HG03521 (cell line): ENCODE measurements around the gene LEMD3.

Experiments used
- ATAC-seq: cut with Tn5 transposase; IDR thresholded peaks from one replicate; pipeline ENCODE4 v1.9.1; 2021; ENCODE audit warnings: mild to moderate bottlenecking, moderate library complexity; ENCODE audit not compliant: unreplicated experiment

LEMD3 gene

GRCh38 chr12:65168681-65169319 is 583 bp upstream of the LEMD3 start:
- ATAC-seq = no peak

GRCh38 chr12:65170209-65170881 is 962 bp downstream of the LEMD3 start:
- peak; percentile 32 for ATAC-seq

- no peak for ATAC-seq
Measured at GRCh38 chr12:65171073-65171472, 1.7 kb downstream of the LEMD3 start.

- no peak for ATAC-seq
Measured at GRCh38 chr12:65171870-65172269, 2.5 kb downstream of the LEMD3 start.

- no peak for ATAC-seq
Measured at GRCh38 chr12:65175385-65175784, 6.0 kb downstream of the LEMD3 start.

DNA sequence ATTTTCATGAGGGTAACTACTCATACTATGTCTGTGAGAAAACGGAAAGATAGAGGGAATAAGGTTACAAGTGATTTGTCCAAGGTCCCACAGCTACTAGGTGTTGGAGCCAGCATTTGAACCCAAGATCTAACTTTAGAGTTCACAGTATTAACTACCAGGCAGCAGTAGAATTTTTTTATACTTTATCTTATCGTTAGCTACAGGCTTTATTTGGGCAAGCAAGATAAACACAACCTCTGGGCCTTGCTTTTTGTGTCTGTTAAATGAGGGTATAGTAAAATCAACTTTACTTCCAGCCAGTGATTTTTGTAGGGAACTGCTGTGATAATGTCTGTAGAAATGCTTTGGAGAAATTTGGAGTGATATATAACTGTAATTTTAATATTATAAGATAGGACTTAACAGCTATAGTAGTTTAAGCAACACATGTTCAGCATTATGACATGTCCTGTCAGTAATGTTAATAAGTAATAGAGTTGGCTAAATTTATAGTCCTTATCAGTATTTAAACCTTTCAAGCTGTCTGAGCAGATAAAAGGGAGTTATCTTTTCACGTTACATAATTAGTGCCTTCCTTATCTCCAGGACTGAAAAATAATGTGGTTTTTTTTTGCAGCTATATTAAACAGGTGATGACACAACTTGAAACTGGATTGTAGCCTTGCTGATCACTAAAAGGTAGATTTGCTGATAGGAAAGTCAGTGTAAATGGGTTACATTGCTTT is 12.8 kb downstream of the LEMD3 start:
- ATAC-seq = no peak

DNA sequence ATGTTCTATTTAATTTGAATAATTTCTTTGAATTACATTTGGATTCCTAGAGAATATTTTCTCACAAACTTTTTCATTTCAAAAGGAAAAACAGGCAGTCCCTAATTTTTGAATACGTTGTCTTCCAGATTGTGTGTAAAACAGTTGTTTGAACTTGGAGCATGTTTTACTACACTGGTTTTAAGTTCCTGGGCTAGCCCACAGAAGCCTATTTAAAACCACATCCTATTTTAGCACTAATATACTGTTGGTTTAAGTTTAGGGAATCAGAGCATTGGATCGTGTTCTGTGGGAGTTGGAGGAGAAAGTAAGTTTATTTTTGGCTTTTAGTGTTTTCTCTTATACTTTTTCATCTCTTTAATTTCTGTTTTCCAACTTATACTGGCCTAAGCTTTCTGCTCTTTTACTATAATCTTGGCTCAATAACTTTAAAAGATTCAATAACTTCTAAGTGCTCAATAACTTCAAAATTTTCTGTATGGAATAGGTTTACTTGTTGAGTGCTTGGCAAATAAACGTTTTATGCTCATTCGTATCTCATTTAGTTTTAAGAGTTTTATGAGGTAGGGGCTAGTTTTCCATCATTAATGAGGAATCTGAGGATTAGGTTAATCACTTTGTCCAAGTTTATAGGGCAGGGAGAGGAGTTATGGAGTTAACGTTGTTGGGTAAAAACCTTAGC is 14.9 kb downstream of the LEMD3 start:
- no peak for ATAC-seq

- no peak for ATAC-seq
Measured at GRCh38 chr12:65184858-65185229, 15.5 kb downstream of the LEMD3 start.

- ATAC-seq = no peak
Measured at GRCh38 chr12:65187665-65188064, 18.3 kb downstream of the LEMD3 start.

DNA sequence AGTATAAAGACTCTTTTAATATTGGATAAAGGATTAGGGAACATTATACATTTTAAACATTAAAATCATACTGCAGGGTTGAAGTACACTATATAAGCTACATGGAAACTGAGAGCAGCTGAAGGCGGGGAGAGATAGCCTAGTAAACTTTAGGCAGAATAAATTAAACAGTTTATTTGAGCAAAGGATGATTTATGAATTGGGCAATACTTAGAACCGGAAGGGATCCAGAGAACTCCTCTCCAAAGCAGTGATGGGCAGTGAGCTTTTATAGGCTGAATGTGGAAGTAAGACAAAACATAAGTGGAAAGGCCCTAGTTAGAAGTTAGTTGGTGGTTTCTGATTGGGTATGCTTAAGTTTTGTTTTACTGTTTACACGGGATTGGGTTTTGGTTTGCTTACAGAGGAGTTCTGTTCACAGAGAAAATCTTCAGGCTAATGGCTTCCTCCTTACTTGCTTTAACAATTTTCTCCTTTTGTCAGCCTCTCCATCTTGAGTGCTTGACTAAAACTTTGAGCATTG is 18.9 kb downstream of the LEMD3 start:
- peak; percentile 33 for ATAC-seq

- peak; percentile 97 for ATAC-seq
Measured at GRCh38 chr12:65189028-65189718, 19.8 kb downstream of the LEMD3 start.

DNA sequence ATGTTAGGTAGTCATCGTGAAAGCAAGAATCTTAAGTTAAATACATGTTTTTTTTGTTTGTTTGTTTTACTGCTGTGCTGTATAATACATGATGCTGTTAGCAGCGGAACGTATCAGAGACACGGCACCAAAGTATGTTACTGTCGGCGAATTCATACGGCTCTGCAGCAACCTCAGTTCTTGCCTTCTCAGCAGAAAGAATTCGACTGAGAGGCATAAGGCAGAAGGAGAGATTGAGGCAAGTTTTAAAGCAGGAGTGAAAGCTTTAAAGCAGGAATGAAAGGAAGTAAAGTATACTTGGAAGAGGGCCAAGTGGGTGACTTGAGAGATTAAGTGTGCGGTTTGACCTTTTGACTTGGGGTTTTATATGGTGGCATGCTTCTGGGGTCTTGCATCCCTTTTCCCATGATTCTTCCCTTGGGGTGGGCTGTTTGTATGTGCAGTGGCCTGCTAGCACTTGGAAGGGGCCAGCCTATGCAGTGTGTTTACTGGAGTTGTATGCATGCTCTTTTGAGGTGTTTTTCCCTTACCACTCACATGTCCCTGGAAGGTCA is 23.7 kb downstream of the LEMD3 start:
- no peak for ATAC-seq

DNA sequence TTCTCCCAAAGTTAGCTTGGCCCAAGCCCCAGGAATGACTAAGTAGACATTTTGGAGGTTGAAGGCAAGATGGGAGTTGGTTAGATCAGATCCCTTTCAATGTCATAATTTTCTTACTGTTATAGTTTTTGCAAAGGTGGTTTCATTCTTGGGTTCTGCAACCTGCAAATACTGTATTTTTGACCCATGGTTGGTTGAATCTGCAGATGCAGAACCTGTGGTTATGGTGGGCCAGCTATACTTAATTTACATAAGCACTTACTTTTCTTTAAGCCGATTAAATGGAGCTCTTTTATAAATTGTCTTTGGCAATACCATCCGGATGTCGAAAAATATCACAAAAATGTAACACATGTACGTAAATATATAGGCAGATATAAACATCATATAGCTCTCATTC is 25.6 kb downstream of the LEMD3 start:
- no peak for ATAC-seq

DNA sequence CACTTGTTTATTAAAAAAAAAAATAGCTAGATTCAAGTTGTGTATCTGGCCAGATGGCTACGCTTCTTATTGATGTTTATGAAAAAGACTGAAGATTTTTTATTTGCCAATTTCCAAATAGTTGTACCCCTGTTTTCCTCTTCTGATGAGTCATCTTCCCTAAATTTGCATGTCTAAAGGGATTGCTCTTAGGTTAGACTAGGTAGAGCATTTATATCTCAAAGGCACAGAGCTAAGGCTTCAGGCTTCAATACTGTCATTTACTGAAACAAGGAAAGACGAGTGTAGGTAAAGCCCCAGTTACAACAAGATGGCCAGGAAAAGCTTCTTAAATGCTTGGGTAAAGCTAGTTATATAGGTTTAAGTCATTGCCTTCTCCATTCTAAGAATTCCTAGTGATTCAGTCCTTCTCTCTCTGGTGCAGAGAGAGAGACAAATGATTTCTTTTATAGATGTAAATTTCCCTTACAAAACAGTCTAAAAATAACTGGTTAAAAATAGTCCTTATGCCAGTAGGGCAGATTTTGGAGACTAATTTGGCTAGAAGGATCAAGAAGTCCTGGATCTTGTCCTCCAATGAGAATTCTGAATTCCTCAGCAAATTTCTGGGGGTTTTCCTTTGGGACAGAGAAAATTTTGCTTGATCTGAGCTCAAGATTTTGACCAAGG is 26.1 kb downstream of the LEMD3 start:
- ATAC-seq = no peak

- ATAC-seq = no peak
Measured at GRCh38 chr12:65196762-65197567, 27.6 kb downstream of the LEMD3 start.

- no peak for ATAC-seq
Measured at GRCh38 chr12:65199604-65200003, 30.2 kb downstream of the LEMD3 start.

DNA sequence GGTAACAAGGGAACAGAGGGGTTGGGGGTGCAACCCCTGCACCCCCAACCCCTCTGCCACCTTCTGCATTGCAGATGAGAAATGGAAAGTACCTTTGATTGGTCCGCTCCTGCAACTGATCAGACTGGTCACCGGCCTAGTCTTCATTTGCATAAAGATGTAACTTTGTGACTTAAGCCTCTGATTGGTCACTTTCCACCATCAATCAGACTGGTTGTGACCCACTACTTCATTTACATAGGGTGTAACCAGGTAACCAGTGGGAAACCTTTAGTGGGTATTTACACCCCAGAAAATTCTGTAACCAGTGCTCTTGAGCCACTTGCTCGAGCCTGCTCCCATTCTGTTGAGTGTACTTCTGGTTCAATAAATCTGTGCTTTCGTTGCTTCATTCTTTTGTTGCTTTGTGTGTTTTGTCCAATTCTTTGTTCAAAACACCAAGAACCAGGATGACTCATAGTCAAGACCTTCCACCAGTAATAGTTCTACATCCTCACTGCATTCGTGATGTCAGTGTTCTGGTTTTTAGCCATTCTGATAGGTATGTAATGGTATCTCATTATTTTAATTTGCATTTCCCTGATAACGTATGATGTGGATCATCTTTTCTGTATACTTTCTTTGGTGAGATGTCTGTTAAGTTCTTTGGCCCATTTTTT is 30.8 kb downstream of the LEMD3 start:
- ATAC-seq = no peak

GRCh38 chr12:65203376-65203775 is 34.0 kb downstream of the LEMD3 start:
- ATAC-seq = no peak
